ENCODE data around the gene ROBO2. TPM values are rescaled to one million over a fixed set of nuclear protein-coding genes. Genes with fewer than 3 reads are reported as not detected.

ROBO2 gene
- polyA plus RNA-seq, 1 donor from 2014 or later = 55.5 TPM

DNA sequence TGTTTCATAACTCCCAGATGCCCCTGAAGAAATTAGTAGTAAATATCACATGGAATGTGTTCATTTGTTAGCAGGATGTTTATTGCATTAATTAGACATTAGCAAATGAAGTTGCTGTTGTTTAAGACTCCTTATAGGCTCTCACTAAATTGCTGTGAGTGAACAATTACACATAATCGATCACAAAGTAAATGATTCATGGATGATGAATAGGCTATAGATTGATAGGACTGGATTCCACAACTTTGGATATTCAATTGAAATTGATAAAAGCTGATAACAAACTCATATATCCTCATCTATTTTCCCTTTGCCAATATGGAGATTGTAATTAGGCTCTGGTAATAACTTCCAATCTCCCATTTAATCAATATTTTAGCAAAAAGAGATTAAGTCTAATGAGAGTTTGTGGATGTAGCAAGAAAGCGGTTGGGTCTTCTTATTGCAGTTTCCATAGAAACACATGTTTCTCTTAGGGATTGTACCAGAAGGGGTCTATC lies 555.5 kb downstream of the ROBO2 start:
- Histone ChIP-seq H3K9me2 (ENCODE audit: insufficient read depth, low read length) (no peaks in the 10 kb centered on the region), H4K20me1 (ENCODE audit: insufficient read depth) (no peaks in the 10 kb centered on the region), H3K9ac (ENCODE audit: low read length) (no peak overlapping the region), H3K27me3 (ENCODE audit: insufficient read depth, low read depth, low read length) (no peaks in the 10 kb centered on the region), H3K4me3 (ENCODE audit: low read length) (no peak overlapping the region), H2AFZ (ENCODE audit: low read depth, low read length) (no peak overlapping the region), H3K27ac (ENCODE audit: low read length) (no peak overlapping the region), H3K9me3 (ENCODE audit: low read length) (no peaks in the 10 kb centered on the region), H3K79me2 (replicated peaks; ENCODE audit: insufficient read depth, low read length) (no peaks in the 10 kb centered on the region), H3K36me3 (ENCODE audit: insufficient read depth, low read length) (no peaks in the 10 kb centered on the region), H3K4me2 (ENCODE audit: low read length) (no peak overlapping the region), H3F3A (ENCODE audit: insufficient read depth, low read length, poor library complexity, severe bottlenecking) (no peaks in the 10 kb centered on the region)
- no peak for TF ChIP-seq EP300 (conservative IDR thresholded peaks at IDR 0.05; ENCODE audit: poor library complexity, severe bottlenecking)
- TF ChIP-seq, protein P1, sequence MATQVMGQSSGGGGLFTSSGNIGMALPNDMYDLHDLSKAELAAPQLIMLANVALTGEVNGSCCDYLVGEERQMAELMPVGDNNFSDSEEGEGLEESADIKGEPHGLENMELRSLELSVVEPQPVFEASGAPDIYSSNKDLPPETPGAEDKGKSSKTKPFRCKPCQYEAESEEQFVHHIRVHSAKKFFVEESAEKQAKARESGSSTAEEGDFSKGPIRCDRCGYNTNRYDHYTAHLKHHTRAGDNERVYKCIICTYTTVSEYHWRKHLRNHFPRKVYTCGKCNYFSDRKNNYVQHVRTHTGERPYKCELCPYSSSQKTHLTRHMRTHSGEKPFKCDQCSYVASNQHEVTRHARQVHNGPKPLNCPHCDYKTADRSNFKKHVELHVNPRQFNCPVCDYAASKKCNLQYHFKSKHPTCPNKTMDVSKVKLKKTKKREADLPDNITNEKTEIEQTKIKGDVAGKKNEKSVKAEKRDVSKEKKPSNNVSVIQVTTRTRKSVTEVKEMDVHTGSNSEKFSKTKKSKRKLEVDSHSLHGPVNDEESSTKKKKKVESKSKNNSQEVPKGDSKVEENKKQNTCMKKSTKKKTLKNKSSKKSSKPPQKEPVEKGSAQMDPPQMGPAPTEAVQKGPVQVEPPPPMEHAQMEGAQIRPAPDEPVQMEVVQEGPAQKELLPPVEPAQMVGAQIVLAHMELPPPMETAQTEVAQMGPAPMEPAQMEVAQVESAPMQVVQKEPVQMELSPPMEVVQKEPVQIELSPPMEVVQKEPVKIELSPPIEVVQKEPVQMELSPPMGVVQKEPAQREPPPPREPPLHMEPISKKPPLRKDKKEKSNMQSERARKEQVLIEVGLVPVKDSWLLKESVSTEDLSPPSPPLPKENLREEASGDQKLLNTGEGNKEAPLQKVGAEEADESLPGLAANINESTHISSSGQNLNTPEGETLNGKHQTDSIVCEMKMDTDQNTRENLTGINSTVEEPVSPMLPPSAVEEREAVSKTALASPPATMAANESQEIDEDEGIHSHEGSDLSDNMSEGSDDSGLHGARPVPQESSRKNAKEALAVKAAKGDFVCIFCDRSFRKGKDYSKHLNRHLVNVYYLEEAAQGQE (IDR thresholded peaks at IDR 0.05; ENCODE audit: borderline replicate concordance) = no peak
- no peak for TF ChIP-seq RAD21 (conservative IDR thresholded peaks at IDR 0.05)
- TF ChIP-seq EZH2 (IDR thresholded peaks at IDR 0.05; ENCODE audit: borderline replicate concordance, insufficient read depth, low read length, poor library complexity, severe bottlenecking) = no peak
- no peak for TF ChIP-seq SMC3 (conservative IDR thresholded peaks at IDR 0.05; ENCODE audit: poor library complexity)
- no peak for TF ChIP-seq TAF1 (IDR thresholded peaks at IDR 0.05; ENCODE audit: low read depth)
- no peak for TF ChIP-seq POLR2AphosphoS5 (IDR thresholded peaks at IDR 0.05)
- TF ChIP-seq, protein P2, sequence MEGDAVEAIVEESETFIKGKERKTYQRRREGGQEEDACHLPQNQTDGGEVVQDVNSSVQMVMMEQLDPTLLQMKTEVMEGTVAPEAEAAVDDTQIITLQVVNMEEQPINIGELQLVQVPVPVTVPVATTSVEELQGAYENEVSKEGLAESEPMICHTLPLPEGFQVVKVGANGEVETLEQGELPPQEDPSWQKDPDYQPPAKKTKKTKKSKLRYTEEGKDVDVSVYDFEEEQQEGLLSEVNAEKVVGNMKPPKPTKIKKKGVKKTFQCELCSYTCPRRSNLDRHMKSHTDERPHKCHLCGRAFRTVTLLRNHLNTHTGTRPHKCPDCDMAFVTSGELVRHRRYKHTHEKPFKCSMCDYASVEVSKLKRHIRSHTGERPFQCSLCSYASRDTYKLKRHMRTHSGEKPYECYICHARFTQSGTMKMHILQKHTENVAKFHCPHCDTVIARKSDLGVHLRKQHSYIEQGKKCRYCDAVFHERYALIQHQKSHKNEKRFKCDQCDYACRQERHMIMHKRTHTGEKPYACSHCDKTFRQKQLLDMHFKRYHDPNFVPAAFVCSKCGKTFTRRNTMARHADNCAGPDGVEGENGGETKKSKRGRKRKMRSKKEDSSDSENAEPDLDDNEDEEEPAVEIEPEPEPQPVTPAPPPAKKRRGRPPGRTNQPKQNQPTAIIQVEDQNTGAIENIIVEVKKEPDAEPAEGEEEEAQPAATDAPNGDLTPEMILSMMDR (IDR thresholded peaks at IDR 0.05; ENCODE audit: poor library complexity, severe bottlenecking) = no peak
- TF ChIP-seq MXI1 (conservative IDR thresholded peaks at IDR 0.05; ENCODE audit: poor library complexity, severe bottlenecking) = no peak

DNA sequence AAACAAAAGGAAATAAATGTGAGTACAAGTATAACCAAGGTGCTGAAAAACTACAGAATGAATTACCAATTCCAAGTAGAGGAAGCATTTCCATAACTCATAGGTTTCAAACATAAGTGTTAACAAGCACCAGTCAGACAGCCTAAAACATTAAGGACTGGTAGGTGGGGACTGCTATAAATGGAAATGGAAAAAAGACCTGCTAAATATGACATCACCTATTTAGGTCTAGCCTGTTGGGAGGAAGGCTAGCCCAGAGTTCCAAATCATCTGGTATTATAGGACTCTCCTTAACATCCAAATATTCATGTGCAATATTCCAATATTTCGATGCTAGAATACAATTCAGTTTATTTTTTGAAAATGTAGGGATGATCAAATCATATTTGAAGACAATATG lies 560.0 kb downstream of the ROBO2 start:
- Histone ChIP-seq H3F3A (ENCODE audit: insufficient read depth, low read length, poor library complexity, severe bottlenecking) (no peaks in the 10 kb centered on the region), H3K9ac (ENCODE audit: low read length) (no peak overlapping the region), H3K4me3 (ENCODE audit: low read length) (no peak overlapping the region), H3K36me3 (ENCODE audit: insufficient read depth, low read length) (no peaks in the 10 kb centered on the region), H4K20me1 (ENCODE audit: insufficient read depth) (no peaks in the 10 kb centered on the region), H3K9me2 (ENCODE audit: insufficient read depth, low read length) (no peaks in the 10 kb centered on the region), H3K4me2 (ENCODE audit: low read length) (no peak overlapping the region), H3K79me2 (replicated peaks; ENCODE audit: insufficient read depth, low read length) (no peaks in the 10 kb centered on the region), H3K9me3 (ENCODE audit: low read length) (no peaks in the 10 kb centered on the region), H2AFZ (ENCODE audit: low read depth, low read length) (no peak overlapping the region), H3K27ac (ENCODE audit: low read length) (no peak overlapping the region), H3K27me3 (ENCODE audit: insufficient read depth, low read depth, low read length) (no peaks in the 10 kb centered on the region)
- no peak for TF ChIP-seq TAF1 (IDR thresholded peaks at IDR 0.05; ENCODE audit: low read depth)
- TF ChIP-seq POLR2AphosphoS5 (IDR thresholded peaks at IDR 0.05) = no peak
- TF ChIP-seq SMC3 (conservative IDR thresholded peaks at IDR 0.05; ENCODE audit: poor library complexity) = no peak
- TF ChIP-seq EP300 (conservative IDR thresholded peaks at IDR 0.05; ENCODE audit: poor library complexity, severe bottlenecking) = no peak
- no peak for TF ChIP-seq MXI1 (conservative IDR thresholded peaks at IDR 0.05; ENCODE audit: poor library complexity, severe bottlenecking)
- TF ChIP-seq EZH2 (IDR thresholded peaks at IDR 0.05; ENCODE audit: borderline replicate concordance, insufficient read depth, low read length, poor library complexity, severe bottlenecking) = no peak
- TF ChIP-seq, protein P2 (IDR thresholded peaks at IDR 0.05; ENCODE audit: poor library complexity, severe bottlenecking) = no peak
- TF ChIP-seq RAD21 (conservative IDR thresholded peaks at IDR 0.05) = no peak
- TF ChIP-seq, protein P1 (IDR thresholded peaks at IDR 0.05; ENCODE audit: borderline replicate concordance) = no peak
